Limb (tissue), 2 donors: ENCODE results near the gene FKBP15.
"Not testable (repeated sequence)": the region's sequence is repeated elsewhere in the genome, so short reads cannot be mapped to it uniquely, and the experiment has no call there.

Experiments
- DNase-seq, 2 donors: peaks; one replicate each; pipeline ENCODE4 v3.0.0-alpha.2; 2016; ENCODE audit errors: extremely low spot score in 2 of 2

FKBP15 gene

GRCh38 chr9:113181165-113181564 is 39.9 kb downstream of the FKBP15 start:
- no peak for DNase-seq

GRCh38 chr9:113179839-113180238 is 41.2 kb downstream of the FKBP15 start:
- DNase-seq, result no peak

DNA sequence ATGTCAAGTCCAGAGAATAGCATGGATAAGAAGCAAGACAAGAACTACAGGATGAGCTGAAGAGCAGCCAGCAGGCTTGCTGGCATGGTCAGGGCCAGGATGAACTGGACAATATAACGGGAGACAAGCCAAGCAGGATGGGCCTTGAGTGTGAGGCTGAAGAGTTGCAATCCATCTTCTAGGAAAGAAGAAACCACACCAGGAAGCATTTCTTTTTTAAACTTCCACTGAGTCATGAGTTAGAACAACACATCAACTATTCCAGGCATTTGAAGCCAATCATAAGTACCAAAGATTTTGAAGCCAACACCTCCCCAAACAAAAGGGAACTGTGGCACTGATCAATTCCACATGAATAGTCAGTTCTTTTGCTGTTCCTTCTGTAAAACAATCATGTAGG is 43.0 kb downstream of the FKBP15 start:
- no peak for DNase-seq

DNA sequence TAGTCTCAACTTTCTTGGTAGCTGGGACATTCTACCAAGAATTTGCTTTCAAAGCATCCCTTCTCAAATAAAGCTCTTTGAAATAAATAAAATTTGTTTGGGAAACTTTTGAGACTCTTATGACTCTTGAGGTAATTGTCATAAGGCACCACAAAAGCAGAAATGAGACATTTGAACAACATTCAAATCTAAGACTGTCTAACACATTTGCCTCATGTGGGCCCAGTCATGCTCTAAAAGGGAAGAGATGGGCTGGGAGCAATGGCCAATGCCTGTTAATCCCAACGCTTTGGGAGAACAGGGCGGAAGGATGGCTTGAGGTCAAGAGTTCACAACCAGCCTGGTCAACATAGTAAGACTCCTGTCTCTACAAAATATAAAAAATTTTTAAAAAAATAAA is 43.8 kb downstream of the FKBP15 start:
- no peak for DNase-seq

DNA sequence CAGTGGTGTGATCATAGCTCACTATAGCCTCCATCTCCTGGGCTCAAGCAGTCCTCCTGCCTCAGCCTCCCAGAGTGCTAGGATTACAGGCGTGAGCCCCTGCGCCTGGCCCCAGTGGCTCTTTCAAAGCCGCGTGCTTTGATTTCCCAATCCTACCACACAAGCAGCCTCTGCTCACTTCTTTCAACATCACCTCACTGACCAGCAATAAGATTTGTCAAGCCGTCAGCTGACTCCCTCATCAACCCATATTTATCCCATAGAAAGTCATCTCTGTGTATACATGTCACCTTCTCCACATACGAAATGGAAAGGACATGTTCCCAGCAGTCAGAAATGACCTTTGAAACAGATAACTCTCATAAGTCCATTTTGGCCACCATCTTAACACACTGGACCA is 44.3 kb downstream of the FKBP15 start:
- no peak for DNase-seq

DNA sequence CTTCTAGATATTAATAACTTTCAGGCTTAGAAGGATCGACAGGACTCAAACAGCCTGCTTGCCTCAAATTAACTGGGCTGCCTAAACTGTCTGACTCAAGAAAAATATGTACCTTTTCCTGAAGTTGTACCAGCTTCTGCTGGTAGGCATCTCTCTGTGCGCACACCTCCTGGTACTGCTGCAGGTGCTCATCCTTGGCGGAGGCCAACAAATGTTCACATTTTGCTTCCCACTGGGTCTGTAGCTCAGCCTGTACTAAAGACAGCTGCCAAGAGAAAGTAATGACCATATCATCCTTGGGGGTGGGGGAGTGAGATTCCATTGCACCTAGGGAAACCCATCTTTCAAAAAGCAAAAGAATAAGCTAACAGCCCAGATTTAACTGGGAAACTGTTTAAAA is 47.7 kb downstream of the FKBP15 start:
- DNase-seq, result no peak

DNA sequence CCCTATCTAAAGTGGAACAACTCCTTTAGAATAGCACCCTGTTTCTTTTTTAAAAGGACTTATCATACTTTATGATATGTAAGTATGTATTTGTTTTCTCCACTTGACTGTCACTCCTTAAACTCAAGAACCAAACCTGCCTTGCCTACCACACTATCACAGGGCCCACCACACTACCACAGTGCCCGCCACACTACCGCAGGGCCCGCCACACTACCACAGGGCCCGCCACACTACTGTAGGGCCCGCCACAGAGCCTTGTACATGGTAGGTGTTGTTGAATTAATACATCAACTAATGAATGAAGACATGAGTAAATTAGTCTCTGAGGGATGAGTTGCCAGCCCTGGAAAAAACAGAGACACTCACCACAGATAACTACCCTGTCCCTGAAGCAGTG is 52.3 kb downstream of the FKBP15 start:
- no peak for DNase-seq

DNA sequence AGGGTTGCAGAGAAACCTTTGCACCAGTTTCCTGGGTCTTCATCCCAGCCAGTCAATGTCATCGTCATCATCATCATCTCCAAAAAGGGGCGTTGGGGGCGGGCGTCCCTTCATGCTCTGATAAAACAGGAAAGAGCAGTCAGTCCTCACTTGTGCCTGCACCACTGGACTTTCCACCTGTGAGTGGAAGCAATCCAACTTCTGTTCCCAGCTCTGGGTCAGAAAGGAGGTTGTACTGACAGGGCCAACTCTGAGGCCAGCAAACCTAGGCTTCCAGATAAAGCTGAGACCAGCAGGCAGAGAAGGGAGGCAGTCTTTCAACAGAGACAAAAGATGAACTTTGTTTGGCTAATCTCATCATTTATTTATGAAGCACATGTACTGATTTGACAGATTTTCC is 55.0 kb downstream of the FKBP15 start:
- no peak for DNase-seq

DNA sequence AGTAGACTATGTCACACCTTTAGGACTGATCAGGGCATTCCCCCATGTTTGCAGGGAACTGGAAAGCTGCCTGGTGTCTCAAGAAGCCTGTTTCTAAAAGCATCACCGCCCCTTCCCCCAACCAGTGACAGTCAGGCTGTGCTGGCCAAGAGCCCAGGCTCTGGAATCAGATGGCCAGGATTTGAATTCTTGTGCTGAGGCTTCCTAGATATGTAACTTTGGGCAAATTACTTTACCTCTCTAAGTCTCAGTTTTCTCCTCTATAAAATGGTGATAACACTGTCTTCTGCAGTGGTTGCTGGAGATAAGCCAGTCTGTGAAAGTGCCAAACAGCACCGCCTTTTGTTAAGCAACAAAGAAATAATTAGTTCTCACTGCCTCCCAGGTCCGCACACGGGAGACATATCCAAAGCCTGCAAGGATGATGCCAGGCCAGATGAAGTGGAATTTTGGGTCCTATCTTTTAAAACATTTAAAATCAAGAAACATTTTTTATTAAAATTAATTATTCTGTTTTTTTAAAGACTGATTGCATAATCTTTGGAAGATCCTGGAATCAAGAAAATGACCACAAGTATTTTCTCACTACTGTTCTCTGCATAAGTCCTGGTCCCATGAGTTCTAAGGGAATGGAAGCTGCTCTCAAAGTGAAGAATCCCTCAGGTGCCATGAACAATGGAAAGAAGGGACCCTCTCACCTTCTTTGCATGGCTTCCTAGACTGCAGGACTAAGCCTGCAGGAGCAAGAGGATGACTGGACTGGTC is 56.4 kb downstream of the FKBP15 start:
- DNase-seq, result no peak

DNA sequence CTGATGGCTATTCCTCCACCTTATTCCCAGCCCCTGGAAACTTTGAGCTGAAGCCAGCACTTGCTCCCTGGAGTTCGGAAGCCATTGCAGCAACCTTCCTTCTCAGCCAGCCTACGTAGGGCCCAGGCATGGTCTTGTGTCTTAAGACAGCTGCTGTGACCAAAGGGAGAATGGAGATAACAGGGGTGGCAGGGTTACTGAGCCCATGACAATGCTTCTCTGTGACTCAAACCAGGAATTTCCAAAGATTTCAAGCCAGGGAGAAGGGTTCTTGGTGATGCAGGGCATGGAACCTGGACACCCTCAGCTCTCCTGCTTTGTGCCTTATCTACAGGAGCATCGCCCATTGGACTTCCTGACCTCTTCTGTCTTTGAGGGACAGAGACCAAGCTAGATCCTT is 58.1 kb downstream of the FKBP15 start:
- DNase-seq, result no peak

GRCh38 chr9:113160571-113160970 is 60.5 kb downstream of the FKBP15 start:
- no peak for DNase-seq

- no peak for DNase-seq
Observed at GRCh38 chr9:113158446-113158845, 62.6 kb downstream of the FKBP15 start.

- DNase-seq, result no peak
Observed at GRCh38 chr9:113156880-113157279, 64.2 kb downstream of the FKBP15 start.

- DNase-seq, result no peak
Observed at GRCh38 chr9:113155911-113156588, 65.0 kb downstream of the FKBP15 start.

GRCh38 chr9:113154946-113155345 is 66.1 kb downstream of the FKBP15 start:
- DNase-seq, result no peak

DNA sequence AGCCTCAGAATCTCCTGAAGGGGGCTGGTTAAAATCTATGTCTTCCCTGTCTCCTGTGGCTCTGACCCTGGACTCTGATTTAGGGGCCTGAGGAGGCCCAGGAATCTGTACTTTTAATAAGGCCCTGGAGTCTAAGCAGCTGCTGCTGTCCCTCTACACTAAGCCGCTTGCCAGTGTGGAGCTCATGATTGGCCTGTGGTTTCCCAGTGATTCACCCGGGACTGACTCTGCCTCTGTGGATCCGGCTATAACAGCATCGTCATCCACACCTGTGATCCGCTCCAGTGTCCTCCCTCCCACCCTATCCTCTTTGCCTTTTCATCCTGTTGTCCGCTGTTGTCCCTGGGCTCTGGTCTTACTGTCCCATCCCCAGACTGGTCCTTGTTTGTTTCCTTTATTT is 66.6 kb downstream of the FKBP15 start:
- peak in 1 of 2 donors; percentile 14 for DNase-seq

- DNase-seq, result no peak
Observed at GRCh38 chr9:113153599-113153998, 67.5 kb downstream of the FKBP15 start.

DNA sequence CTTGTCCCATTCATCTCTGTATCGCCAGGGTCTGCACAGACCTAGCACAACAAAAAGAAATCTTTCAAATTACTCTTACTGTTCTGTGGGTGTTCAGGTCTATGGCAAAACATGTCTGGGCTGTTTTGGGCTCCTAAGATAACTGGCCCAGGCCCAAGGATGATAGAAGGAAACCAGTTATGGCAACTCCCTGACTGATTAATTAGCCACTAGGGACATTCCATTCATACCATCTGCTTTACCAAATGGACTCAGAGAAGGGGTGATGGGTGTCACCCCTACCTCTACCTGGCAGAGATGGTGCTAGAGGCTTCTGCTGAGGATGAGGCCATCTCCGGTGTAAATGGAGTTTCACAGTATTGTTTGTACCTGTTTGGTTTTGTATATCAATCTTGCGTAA is 68.4 kb downstream of the FKBP15 start:
- no peak for DNase-seq

DNA sequence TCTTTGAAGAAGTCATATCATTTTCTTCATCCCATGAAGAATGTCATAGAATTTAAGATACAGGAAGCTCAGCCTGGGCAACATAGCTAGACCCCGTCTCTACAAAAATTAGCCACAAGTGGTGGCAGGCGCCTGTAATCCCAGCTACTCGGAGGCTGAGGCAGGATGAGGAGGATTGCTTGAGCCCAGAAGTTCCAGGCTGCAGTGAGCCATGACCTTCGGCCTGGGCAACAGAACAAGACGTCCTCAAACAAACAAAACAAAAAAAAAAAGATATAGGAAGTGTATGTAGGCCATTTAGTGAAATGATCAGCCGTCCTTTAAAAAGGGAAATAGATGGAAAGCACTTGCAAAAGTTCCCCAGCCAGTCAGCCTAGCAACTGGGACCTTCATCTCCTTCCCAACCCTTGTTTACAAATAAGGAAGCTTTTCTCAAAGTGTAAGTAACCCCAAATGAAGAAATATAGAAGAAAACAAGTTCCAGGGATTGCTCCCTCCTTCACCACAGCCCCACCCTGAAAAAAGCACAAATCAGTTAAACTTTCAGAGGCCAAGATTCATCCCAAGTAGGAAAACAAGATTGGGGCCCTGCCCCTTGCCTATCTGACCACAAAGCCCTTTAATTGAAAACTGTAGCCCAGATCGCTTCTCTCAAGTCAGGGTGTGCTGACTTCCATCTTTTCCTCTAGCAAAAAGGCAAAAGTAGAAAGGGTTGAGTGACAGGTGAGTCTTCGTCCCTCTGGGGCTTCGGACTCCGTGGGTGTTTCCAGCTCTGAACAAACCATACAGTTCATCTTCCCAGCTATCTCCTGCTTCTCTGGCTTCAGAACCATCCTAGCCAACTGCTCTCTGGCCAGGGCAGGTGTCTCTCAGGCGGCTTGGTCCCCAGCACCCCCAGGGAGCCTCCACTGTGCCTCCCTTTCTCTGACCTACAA is 69.1 kb downstream of the FKBP15 start:
- DNase-seq, result no peak

GRCh38 chr9:113150670-113151611 is 70.1 kb downstream of the FKBP15 start, which contains the start of gene SLC31A2:
Gene SLC31A2, plus strand, starts transcription at chr9:113151007. Its CDS starts 68 bp downstream, at chr9:113151075.
- DNase-seq, result peak; percentile 83 to 92

DNA sequence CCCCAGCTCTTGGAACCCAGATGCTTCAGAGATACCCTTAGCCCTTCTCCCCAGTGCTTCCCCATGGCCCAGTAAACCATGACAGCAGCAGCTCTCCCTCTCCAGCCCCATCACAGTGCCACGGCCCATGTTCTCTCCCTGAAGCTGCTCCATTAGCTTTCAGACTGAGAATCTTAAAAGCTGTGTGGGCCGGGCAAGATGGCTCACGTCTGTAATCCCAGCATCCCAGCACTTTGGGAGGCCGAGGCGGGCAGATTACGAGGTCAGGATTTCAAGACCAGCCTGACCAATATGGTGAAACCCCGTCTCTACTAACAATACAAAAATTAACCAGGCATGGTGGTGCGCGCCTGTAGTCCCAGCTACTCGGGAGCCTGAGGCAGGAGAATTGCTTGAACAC is 71.5 kb downstream of the FKBP15 start:
- not testable (repeated sequence) for DNase-seq
